ENCODE data around the gene RAPGEF1. TPM values are rescaled to one million over a fixed set of nuclear protein-coding genes. Genes with fewer than 3 reads are reported as not detected.

Gene RAPGEF1
- total and polyA plus RNA-seq, 10 donors: 16.9 to 137 (median 104) TPM

GRCh38 chr9:131722255-131722654 is 17.6 kb downstream of the RAPGEF1 start:
- 74 to 88% (median 81%) methylated on average over 7 to 8 of the region's 8 CpGs for WGBS, 5 donors
- H3K27me3 ChIP-seq (replicated peaks in 1 of 7): no peaks in the 10 kb centered on the region
- TF ChIP-seq CTCF (IDR thresholded peaks at IDR 0.05 in 8 of 11, conservative IDR thresholded peaks at IDR 0.05 in 3 of 11): no peak
- no peak for TF ChIP-seq POLR2AphosphoS5 (IDR thresholded peaks at IDR 0.05)
- no peak for TF ChIP-seq POLR2A (IDR thresholded peaks at IDR 0.05)
- DNase-seq: no peak
- H3K27ac ChIP-seq: peak overlapping the region in 1 of 8 donors; percentile 51
- peaks cover 25 to 99% (median 82%) of the 10 kb centered on the region in 6 donors for H3K4me1 ChIP-seq
- H3K4me3 ChIP-seq: no peak overlapping the region
- no peaks in the 10 kb centered on the region for H3K9me3 ChIP-seq
- H3K36me3 ChIP-seq: peaks cover 0 to 29% (median 3%) of the 10 kb centered on the region in 6 donors
- intact Hi-C loops (cut with DNase I; ENCODE audit: low total_unique reads): no loop called here

- peaks cover 20 to 99% (median 77%) of the 10 kb centered on the region in 6 donors for H3K4me1 ChIP-seq
- WGBS, 5 donors: 94 to 98% (median 96%) methylated on average over 13 of the region's 13 CpGs
Measured at GRCh38 chr9:131721076-131721475, 18.8 kb downstream of the RAPGEF1 start.

GRCh38 chr9:131720330-131720729 is 19.5 kb downstream of the RAPGEF1 start:
- H3K27me3 ChIP-seq (replicated peaks in 1 of 7): no peaks in the 10 kb centered on the region
- H3K9me3 ChIP-seq: no peaks in the 10 kb centered on the region
- WGBS, 5 donors: 46 to 76% (median 71%) methylated on average over 6 of the region's 6 CpGs
- TF ChIP-seq CTCF (IDR thresholded peaks at IDR 0.05 in 8 of 11, conservative IDR thresholded peaks at IDR 0.05 in 3 of 11) (no peak), POLR2A (IDR thresholded peaks at IDR 0.05) (no peak), POLR2AphosphoS5 (IDR thresholded peaks at IDR 0.05) (peak in 2 of 3 donors; percentile 16 to 50)
- H3K27ac ChIP-seq: peak overlapping the region in 6 of 8 donors; percentile 16 to 73 (median 60)
- peaks cover 0 to 33% (median 3%) of the 10 kb centered on the region in 6 donors for H3K36me3 ChIP-seq
- no peak for DNase-seq
- no peak overlapping the region for H3K4me3 ChIP-seq
- intact Hi-C loops (cut with DNase I; ENCODE audit: low total_unique reads): no loop called here
- H3K4me1 ChIP-seq: peaks cover 18 to 100% (median 72%) of the 10 kb centered on the region in 6 donors

More at GRCh38 chr9:131721076-131721475, 18.8 kb downstream of the RAPGEF1 start:
- no peaks in the 10 kb centered on the region for H3K27me3 ChIP-seq (replicated peaks in 1 of 7)
- intact Hi-C loops (cut with DNase I; ENCODE audit: low total_unique reads): no loop called here
- DNase-seq: peak; percentile 58
- H3K27ac ChIP-seq: peak overlapping the region in 3 of 8 donors; percentile 60 to 73 (median 72)
- no peak for TF ChIP-seq CTCF (IDR thresholded peaks at IDR 0.05 in 8 of 11, conservative IDR thresholded peaks at IDR 0.05 in 3 of 11)
- no peak for TF ChIP-seq POLR2A (IDR thresholded peaks at IDR 0.05)
- no peak for TF ChIP-seq POLR2AphosphoS5 (IDR thresholded peaks at IDR 0.05)
- H3K36me3 ChIP-seq: peaks cover 0 to 29% (median 3%) of the 10 kb centered on the region in 6 donors
- no peak overlapping the region for H3K4me3 ChIP-seq
- H3K9me3 ChIP-seq: no peaks in the 10 kb centered on the region

- peaks cover 8 to 100% (median 66%) of the 10 kb centered on the region in 6 donors for H3K4me1 ChIP-seq
- DNase-seq: no peak
- TF ChIP-seq CTCF (IDR thresholded peaks at IDR 0.05 in 8 of 11, conservative IDR thresholded peaks at IDR 0.05 in 3 of 11) (no peak), POLR2A (IDR thresholded peaks at IDR 0.05) (no peak), POLR2AphosphoS5 (IDR thresholded peaks at IDR 0.05) (no peak)
- no peaks in the 10 kb centered on the region for H3K27me3 ChIP-seq (replicated peaks in 1 of 7)
- 51 to 61% (median 55%) methylated on average over 7 of the region's 7 CpGs for WGBS, 5 donors
- peaks cover 0 to 43% (median 3%) of the 10 kb centered on the region in 6 donors for H3K36me3 ChIP-seq
- no peak overlapping the region for H3K4me3 ChIP-seq
- H3K27ac ChIP-seq: peak overlapping the region; percentile 44 to 73 (median 60)
- H3K9me3 ChIP-seq: no peaks in the 10 kb centered on the region
- intact Hi-C loops (cut with DNase I; ENCODE audit: low total_unique reads): no loop called here
Measured at GRCh38 chr9:131719262-131719908, 20.5 kb downstream of the RAPGEF1 start.

All from spleen (tissue), 11 donors.